Hepatocyte (in vitro differentiated cells): ENCODE results near the gene ARL14.

Source experiments
- CTCF ChIP-seq: fragments of 200-600 bp; sonication (generic); IDR thresholded peaks from 2 replicates; pipeline ENCODE4 v1.5.1; 2016; ENCODE audit warnings: antibody characterized with exemption, mild to moderate bottlenecking; ENCODE audit not compliant: poor library complexity
- EZH2phosphoT487 ChIP-seq: fragments of 200-600 bp; sonication (generic); IDR thresholded peaks from one replicate; pipeline ENCODE4 v1.6.1; 2018; ENCODE audit warnings: antibody characterized with exemption, mild to moderate bottlenecking, low read depth, moderate library complexity; ENCODE audit not compliant: unreplicated experiment, severe bottlenecking

DNA sequence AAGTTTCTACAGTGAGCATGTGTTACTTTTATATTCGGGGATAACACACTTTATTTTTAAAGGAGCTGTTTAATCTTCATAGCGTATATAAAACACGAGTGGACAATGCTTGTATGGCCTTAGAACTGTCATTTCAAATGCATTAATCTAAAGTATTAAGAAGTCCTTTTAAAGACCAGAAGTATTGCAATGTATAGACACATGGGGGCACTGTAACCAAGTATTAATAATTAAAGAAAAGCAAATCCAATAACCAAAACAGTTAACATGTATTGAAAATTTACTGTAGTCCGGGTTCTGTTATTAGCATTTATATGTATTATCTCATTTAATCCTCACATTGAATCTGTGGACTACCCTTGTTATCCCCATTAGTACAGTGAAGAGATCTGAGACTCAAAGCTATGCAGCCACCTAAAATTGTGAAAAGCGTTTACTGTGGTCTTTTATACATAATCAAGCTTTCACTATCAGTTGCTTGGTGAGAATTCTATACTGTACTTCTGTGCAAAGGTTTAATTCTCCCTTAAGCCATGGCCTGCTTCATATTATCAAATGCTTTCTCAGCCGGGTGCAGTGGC lies 10.1 kb downstream of the ARL14 start:
- no peak for TF ChIP-seq EZH2phosphoT487
- peak; percentile 48 for TF ChIP-seq CTCF
